Right ventricle myocardium inferior (tissue), 1 donor: ENCODE results near the gene MCF2L. TPM values are rescaled to one million over a fixed set of nuclear protein-coding genes. Genes with fewer than 3 reads are reported as not detected.
A peak's percentile ranks its signal among the peaks of the same experiment; 100 is the strongest.

Source experiments
- ATAC-seq: fragments of 200-7000 bp; cut with Tn5 transposase; one replicate; pipeline ENCODE4 v1.9.1; 2020; ENCODE audit warnings: mild to moderate bottlenecking, moderate library complexity
- DNase-seq: peaks from one replicate; pipeline ENCODE4 v3.0.0; 2021; ENCODE audit errors: missing footprints
- intact Hi-C: fragments of 100-400 bp; cut with DNase I; formaldehyde crosslinking; loops from one replicate; pipeline ENCODE4 v1.11.0; 2022
- total RNA-seq: library from RNA; stranded (reverse); fragmentation: NEBNext Ultra II Directional; extraction: Animal tissue kit (Norgen Biotek cat#: 25700); gene quantifications from one replicate; pipeline ENCODE4 v1.2.1, GENCODE V29; 2021
- donor health status: DM: no; HTN: yes; CAD: no; lungs with severe emphysema.

The MCF2L gene
- total RNA-seq, 1 donor from 2014 or later: 45.9 TPM

DNA sequence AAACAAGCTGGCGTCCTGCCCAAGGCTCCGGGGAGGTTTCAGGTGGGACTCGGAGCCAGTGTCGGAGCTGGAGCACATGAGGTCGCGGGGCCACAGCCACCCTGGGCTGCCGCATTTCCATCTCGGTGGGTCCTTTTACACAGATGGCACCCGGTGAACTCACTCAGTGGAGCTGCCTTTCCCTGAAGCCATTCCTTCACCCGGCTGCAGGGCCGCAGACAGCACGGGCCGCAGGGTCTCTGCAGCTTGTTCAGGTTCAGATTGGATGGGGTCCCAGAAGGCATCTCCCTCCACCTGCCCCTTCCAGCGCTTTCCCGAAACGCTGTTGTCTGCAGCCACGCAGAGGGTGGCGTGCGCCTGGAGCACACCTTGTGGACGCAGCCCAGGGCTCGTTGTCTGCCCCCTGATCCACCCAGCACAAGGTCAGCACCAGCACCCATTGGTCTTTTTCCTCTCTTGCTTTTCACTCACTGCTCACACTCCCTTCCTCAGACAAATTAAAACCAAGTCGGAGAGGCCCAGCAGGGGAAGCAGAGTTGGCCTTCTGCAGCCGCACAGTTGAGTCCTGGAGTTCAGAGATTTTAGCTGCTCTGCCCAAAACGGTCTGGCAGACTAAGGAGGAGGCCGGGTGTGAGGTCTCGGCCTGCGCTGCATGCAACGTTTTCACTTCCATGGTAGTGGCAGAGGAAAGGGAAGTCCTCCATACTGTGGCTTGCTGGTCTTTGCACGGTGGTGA lies 18.1 kb downstream of the MCF2L start:
- DNase-seq (peak; percentile 47), ATAC-seq (no peak)
- intact Hi-C loops: no loop called here

DNA sequence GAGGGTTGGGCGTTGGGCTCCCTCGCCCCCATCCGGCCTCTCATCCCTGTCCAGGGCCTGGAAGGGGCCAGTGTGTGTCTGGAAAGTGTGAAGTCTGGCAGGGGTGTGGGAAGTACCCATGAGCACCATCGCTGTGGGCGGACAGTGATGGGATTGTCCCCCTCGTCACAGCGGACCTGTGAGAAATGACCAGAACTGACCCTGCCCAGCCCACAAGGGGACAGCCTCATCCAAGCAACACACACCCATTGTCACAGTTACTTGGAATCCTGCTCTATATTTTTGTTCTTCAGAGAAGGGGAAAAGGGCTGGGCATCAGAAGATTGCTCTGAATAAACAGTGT lies 18.6 kb downstream of the MCF2L start:
- no peak for ATAC-seq
- intact Hi-C loops: no loop called here
- DNase-seq: no peak

DNA sequence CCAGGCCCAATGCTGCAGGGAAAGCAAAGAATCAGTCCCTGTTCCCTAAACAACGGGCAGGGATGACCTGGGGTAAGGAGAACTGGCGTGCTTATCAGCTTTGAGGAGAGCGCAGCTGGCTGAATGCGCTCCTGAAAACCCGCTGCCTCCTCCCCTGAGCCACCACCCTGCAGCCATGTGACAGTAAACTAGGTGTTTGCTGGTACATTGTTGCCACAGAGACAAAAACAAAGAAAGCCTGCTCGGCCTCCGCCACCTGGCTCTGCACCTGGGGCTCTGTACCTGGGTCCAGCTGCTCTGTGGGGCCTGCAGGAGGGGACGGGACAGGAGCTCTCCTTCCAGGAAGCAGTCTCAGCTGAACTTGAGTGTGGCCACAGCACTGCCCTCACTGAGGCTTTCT lies 21.8 kb downstream of the MCF2L start:
- intact Hi-C loops: no loop called here
- DNase-seq (peak; percentile 30), ATAC-seq (peak; percentile 44)

- ATAC-seq: no peak
- intact Hi-C loops: no loop called here
- peak; percentile 43 for DNase-seq
These were observed 22.6 kb downstream of the MCF2L start for GRCh38 chr13:112991609-112992008.

GRCh38 chr13:112992931-112993680 lies 24.1 kb downstream of the MCF2L start:
- ATAC-seq (no peak), DNase-seq (peak; percentile 50)
- intact Hi-C loops: no loop called here

DNA sequence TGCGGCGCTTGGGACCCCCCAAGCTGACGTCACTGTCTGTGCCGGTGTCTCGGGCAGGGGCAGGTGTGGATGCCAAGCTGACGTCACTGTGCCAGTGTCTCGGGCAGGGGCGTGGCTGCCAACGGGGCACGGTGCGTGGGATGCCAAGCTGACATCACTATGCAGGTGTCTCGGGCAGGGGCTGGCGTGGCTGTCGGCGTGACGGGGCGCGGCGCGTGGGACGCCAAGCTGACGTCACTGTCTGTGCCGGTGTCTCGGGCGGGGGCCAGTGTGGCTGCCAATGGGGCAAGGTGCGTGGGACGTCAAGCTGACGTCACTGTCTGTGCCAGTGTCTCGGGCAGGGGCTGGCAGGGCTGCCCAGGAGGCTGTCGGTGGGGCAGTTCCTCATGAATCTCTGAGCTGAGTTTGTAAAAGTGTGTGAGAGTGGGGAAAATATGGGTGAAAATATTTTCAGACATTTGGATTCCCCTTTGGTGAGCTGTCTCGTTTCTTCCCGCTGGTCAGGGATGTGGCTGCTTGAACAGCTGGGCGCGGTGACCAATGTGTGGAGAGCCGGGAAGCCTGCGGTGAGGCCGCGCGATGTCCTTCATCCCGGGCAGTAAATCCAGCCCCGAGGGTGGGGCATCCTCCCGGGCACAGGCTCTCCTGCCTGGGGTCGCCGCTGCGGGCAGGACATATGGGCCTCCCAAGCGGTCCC lies 25.2 kb downstream of the MCF2L start:
- peak; percentile 72 for DNase-seq
- intact Hi-C loops: no loop called here
- no peak for ATAC-seq

DNA sequence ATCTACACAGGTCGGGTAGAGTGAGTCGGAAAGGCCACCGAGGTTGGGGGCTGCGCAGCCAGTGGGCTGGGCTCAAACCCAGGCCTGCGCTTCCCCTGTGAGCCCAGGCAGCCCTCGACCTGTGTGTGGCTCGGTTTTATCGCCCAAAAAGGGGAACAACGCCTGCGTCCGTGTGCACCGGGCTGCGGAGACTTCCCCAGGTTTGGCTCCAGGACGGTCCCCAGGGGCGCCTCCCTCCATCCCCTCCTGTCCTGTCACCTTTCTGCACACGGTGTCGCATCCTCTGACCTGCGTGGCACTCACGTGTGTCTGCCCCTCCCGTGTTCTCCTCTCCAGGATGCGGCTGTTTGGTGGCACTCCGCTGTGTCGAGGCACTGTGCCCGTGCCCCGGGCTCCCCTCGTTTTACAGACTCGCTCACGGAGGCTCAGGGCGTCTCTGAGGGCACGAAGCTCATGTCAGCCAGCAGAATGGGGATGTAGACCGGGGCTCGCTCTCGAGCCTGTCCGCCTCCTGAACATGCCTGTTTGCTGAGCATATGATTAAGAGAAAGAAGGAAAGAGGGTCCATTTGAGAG lies 25.9 kb downstream of the MCF2L start:
- ATAC-seq (no peak), DNase-seq (peak; percentile 63)
- intact Hi-C loops: no loop called here

DNA sequence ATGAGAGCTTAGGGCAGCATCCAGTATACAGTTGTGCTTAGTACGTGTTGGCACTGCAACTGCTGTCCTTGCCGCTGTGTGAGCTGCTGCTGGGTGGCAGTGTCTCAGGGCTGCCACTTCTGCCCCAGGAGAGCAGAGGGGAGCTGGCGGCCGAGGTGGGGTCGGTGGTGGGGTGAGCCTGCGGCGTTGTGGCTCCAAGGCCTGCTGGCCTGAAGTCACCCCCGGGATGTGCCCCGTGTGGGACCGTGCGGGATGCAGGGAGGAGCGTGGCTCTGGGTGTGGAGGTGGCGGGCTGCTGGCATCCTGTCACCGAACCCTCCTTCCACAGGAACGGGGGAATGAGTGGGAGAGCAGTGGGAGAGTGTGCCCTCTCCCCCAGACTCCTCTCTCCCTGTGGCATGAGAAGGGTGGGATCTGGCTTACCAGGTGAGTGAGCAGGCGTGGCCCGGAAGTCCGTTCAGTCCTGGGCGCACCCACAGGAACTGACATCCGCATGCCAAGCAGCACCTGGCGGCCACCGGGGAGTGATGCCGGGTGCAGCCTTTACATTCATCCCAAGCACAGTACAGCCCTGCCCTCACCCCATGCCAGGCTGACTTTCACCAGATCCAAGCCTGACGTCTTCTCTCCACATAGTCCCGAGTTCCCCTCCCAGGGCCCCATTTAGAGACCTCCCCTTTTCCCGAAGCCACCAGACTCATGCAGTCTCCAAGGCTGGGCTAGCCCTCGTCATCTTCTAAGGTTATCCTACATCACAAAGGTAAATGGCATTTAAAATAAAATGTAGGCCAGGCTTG lies 26.6 kb downstream of the MCF2L start:
- intact Hi-C loops: no loop called here
- ATAC-seq (no peak), DNase-seq (peak; percentile 30)

DNA sequence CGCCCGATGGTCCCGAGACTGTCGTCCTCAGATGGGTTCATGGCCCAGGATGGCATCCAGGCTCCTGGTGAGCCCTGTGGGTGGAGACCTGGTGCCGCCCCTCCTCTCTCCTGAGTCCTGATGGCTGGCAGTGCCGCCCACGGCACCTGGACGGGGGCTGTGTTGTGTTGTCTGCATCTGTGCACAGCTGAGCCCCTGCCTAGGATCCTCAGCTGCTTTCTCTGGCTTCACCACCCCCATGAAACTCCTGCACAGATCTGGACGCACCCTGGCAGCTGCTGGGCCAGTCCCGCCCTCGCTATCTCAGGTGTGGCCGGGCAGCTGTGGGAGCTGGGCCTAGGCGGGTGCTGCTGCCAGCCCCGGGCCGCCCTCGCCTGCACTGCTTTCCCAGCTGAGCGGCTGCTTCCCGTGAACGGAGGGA lies 27.7 kb downstream of the MCF2L start:
- intact Hi-C loops: no loop called here
- DNase-seq (peak; percentile 37), ATAC-seq (no peak)

GRCh38 chr13:112997188-112998130 lies 28.4 kb downstream of the MCF2L start:
- intact Hi-C loops: no loop called here
- DNase-seq (peak; percentile 65), ATAC-seq (no peak)

- intact Hi-C loops: no loop called here
- no peak for ATAC-seq
- no peak for DNase-seq
These were observed 29.7 kb downstream of the MCF2L start for GRCh38 chr13:112998521-112999280.

- DNase-seq: no peak
- ATAC-seq: no peak
- intact Hi-C loops: no loop called here
These were observed 30.6 kb downstream of the MCF2L start for GRCh38 chr13:112999414-113000177.

DNA sequence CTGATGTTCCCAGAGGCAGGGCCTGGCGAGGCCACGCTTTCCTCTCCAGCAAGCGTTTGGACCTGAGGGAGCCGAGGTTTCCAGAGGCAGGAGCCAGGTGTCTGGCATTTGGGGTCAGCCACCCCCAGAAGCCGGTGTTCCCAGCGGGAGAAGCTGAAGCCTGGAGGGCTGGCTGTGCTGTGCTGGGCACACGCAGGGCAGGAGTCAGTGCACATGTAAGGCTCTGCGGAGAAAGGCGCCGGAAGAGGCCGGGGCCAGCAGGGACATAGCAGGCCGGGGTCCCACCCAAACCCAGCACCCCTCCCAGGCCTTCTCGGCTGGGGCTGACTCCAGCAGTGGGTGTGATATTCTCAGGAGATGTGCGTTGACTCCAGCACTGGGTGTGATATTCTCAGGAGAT lies 31.6 kb downstream of the MCF2L start:
- no peak for ATAC-seq
- DNase-seq: no peak
- intact Hi-C loops: no loop called here

DNA sequence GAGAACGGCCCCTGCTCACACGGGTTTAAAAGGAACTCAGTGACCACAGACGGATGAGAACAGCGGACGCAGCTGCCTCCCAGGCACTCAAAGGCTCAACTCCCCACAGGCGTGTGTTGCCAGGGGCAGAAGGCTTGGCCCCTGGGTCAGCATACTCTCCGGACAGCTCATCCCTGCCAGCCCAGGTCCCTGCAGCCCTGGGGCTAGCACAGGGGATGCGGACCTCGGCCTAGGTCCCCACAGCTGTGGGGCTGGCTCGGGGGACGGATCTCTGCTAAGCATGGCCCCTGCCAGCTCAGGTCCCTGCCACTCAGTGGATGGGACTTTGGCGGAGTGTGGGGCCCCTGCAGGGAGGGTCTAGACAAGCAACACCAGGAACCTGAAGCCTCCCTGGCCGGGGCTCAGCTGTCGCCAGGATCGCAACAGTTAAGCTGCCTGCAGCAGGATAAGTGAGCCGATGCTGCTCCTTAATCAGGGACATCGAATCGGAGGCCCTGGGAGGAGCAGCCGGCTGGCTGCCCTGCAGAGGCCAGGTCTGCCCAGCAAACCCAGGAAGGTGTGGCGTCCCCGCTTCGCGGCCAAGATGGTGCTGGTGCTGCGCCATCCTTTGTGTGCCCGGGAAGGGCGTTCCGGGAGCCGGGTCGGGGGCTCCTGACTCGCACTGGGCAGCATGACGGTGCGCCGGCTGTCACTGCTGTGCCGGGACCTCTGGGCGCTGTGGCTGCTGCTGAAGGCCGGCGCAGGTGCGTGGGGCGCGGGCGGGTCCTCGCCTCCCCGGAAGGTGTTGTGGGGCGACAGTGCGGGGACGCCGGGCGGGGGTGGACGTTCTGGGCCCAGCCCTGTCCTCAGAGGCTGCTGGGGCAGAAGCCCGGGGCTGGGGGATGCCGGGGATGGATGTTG lies 32.5 kb downstream of the MCF2L start:
- ATAC-seq: peak; percentile 61
- peak; percentile 77 for DNase-seq
- intact Hi-C loops: no loop called here

- DNase-seq (no peak), ATAC-seq (no peak)
- intact Hi-C loops: no loop called here
These were observed 33.3 kb downstream of the MCF2L start for GRCh38 chr13:113002206-113002912.
